IMR-90 (cell line): ENCODE data around the gene CYREN. TPM values are rescaled to one million over a fixed set of nuclear protein-coding genes. Genes with fewer than 3 reads are reported as not detected.

Experiments
- ATAC-seq: fragments of 200-7000 bp; cut with Tn5 transposase; 2 replicates; pipeline ENCODE4 v1.9.1; 2020; ENCODE audit warnings: low read depth, mild to moderate bottlenecking, moderate library complexity
- BruUV-seq: library from RNA; stranded (reverse); fragments of 400-500 nt; replicated peaks from 2 replicates; lab custom pipeline; 2021; lab: Mats Ljungman, UMichigan
- CTCF ChIA-PET: fragments of 300-600 bp; formaldehyde crosslinking; extraction: SDS; loops from one replicate; lab custom pipeline; 2021; ENCODE audit warnings: antibody characterized with exemption; lab: Yijun Ruan, JAX
- POLR2A ChIA-PET: fragments of 300-600 bp; sonication (Branson Sonifier 250); formaldehyde crosslinking; loops from one replicate; lab custom pipeline; 2022; ENCODE audit warnings: antibody characterized with exemption; ENCODE audit not compliant: unreplicated experiment; lab: Charles Lee
- DNase-seq: peaks from one replicate; pipeline ENCODE4 v3.0.0; 2013
- H2AFZ ChIP-seq: replicated peaks from 2 replicates; pipeline ENCODE3; 2013; ENCODE audit warnings: low read length, mild to moderate bottlenecking; ENCODE audit not compliant: poor library complexity
- H2AK5ac ChIP-seq: 2 replicates; pipeline ENCODE4 v1.6.1; 2013; ENCODE audit warnings: low read depth, low read length, inconsistent platforms
- H2AK9ac ChIP-seq: replicated peaks from 2 replicates; pipeline ENCODE3; 2013; ENCODE audit warnings: mild to moderate bottlenecking, low read depth, low read length, moderate library complexity; ENCODE audit not compliant: poor library complexity
- H2BK120ac ChIP-seq: 2 replicates; pipeline ENCODE4 v1.6.1; 2013; ENCODE audit warnings: low read depth, low read length, inconsistent platforms
- H2BK15ac ChIP-seq: 3 replicates; pipeline ENCODE4 v1.6.1; 2013; ENCODE audit warnings: low read depth, low read length, inconsistent platforms
- H2BK20ac ChIP-seq: 2 replicates; pipeline ENCODE4 v1.6.1; 2013; ENCODE audit warnings: low read depth, mild to moderate bottlenecking, inconsistent platforms, low read length, moderate library complexity
- H2BK5ac ChIP-seq: 2 replicates; pipeline ENCODE4 v1.6.1; 2013; ENCODE audit warnings: mild to moderate bottlenecking, low read depth, low read length, inconsistent platforms; ENCODE audit not compliant: poor library complexity, severe bottlenecking
- H3K14ac ChIP-seq: replicated peaks from 2 replicates; pipeline ENCODE4 v1.6.1; 2013; ENCODE audit warnings: low read depth, low read length, inconsistent platforms
- H3K18ac ChIP-seq: 2 replicates; pipeline ENCODE4 v1.6.1; 2013; ENCODE audit warnings: low read depth, low read length, control low read depth
- H3K23ac ChIP-seq: 2 replicates; pipeline ENCODE4 v1.6.1; 2013; ENCODE audit warnings: low read depth, low read length, inconsistent platforms
- H3K27ac ChIP-seq: 2 replicates; pipeline ENCODE4 v1.5.1; 2013; ENCODE audit warnings: mild to moderate bottlenecking, control low read depth, low read length; ENCODE audit not compliant: insufficient read depth
- H3K27me3 ChIP-seq: 2 replicates; pipeline ENCODE4 v1.6.1; 2013; ENCODE audit warnings: low read length; ENCODE audit not compliant: control insufficient read depth, insufficient read depth
- H3K36me3 ChIP-seq: 2 replicates; pipeline ENCODE4 v1.6.1; 2013; ENCODE audit warnings: low read length, mixed read lengths; ENCODE audit not compliant: control insufficient read depth, insufficient read depth
- H3K4ac ChIP-seq: 2 replicates; pipeline ENCODE4 v1.6.1; 2013; ENCODE audit warnings: low read depth, low read length, inconsistent platforms
- H3K4me1 ChIP-seq: 2 replicates; pipeline ENCODE4 v1.6.1; 2013; ENCODE audit warnings: low read length, mixed read lengths; ENCODE audit not compliant: control insufficient read depth, insufficient read depth
- H3K4me2 ChIP-seq: 2 replicates; pipeline ENCODE4 v1.6.1; 2013; ENCODE audit warnings: low read depth, mild to moderate bottlenecking, control low read depth, low read length, moderate library complexity
- H3K4me3 ChIP-seq: 2 replicates; pipeline ENCODE4 v1.5.1; 2013; ENCODE audit warnings: low read depth, mild to moderate bottlenecking, control low read depth, low read length, moderate library complexity; ENCODE audit not compliant: insufficient read depth
- H3K56ac ChIP-seq: 2 replicates; pipeline ENCODE4 v1.6.1; 2013; ENCODE audit warnings: low read length, inconsistent platforms; ENCODE audit not compliant: insufficient read depth; ENCODE audit errors: extremely low read depth
- H3K79me1 ChIP-seq, 2 experiments: 2 replicates each; pipeline ENCODE4 v1.6.1; 2013; ENCODE audit warnings: low read length in 2 of 2, inconsistent platforms in 1 of 2, low read depth in 1 of 2
- H3K9ac ChIP-seq: 2 replicates; pipeline ENCODE4 v1.6.1; 2013; ENCODE audit warnings: low read depth, low read length, control low read depth
- H3K9me1 ChIP-seq: 2 replicates; pipeline ENCODE4 v1.6.1; 2013; ENCODE audit warnings: low read length, inconsistent platforms; ENCODE audit not compliant: insufficient read depth
- H3K9me3 ChIP-seq: 2 replicates; pipeline ENCODE4 v1.6.1; 2013; ENCODE audit warnings: low read length; ENCODE audit not compliant: control insufficient read depth, insufficient read depth
- H4K20me1 ChIP-seq: 2 replicates; pipeline ENCODE4 v1.6.1; 2013; ENCODE audit warnings: low read length, inconsistent platforms; ENCODE audit not compliant: insufficient read depth
- H4K5ac ChIP-seq: 2 replicates; pipeline ENCODE4 v1.6.1; 2013; ENCODE audit warnings: mild to moderate bottlenecking, low read depth, low read length, control low read depth
- H4K8ac ChIP-seq, 2 experiments: 2 replicates each; pipeline ENCODE4 v1.6.1; 2013; ENCODE audit warnings: low read depth in 2 of 2, low read length in 2 of 2, control low read depth in 1 of 2, inconsistent platforms in 1 of 2
- H4K91ac ChIP-seq: 2 replicates; pipeline ENCODE4 v1.6.1; 2013; ENCODE audit warnings: low read depth, low read length, inconsistent platforms; ENCODE audit not compliant: insufficient read depth
- BHLHE40 ChIP-seq: fragments of 150-350 bp; IDR thresholded peaks from 2 replicates; pipeline ENCODE4 v1.6.1; 2016; ENCODE audit warnings: mild to moderate bottlenecking, low read depth, low read length
- CEBPB ChIP-seq: IDR thresholded peaks from 2 replicates; pipeline ENCODE4 v1.6.1; 2012; ENCODE audit warnings: low read depth, low read length, improper control_type of control experiment
- CHD1 ChIP-seq: IDR thresholded peaks from 2 replicates; pipeline ENCODE4 v1.6.1; 2012; ENCODE audit warnings: low read depth, low read length, improper control_type of control experiment
- ELK1 ChIP-seq: fragments of 150-350 bp; IDR thresholded peaks from 2 replicates; pipeline ENCODE4 v1.6.1; 2016; ENCODE audit warnings: low read depth, mild to moderate bottlenecking, low read length, moderate library complexity, borderline replicate concordance
- FOS ChIP-seq: fragments of 150-350 bp; IDR thresholded peaks from 2 replicates; pipeline ENCODE4 v1.6.1; 2016; ENCODE audit warnings: low read depth, low read length
- MAFK ChIP-seq: IDR thresholded peaks from 2 replicates; pipeline ENCODE4 v1.6.1; 2012; ENCODE audit warnings: low read depth, low read length, improper control_type of control experiment
- MAZ ChIP-seq: IDR thresholded peaks from 2 replicates; pipeline ENCODE4 v1.6.1; 2012; ENCODE audit warnings: low read depth, mild to moderate bottlenecking, low read length, improper control_type of control experiment, moderate library complexity, borderline replicate concordance
- MXI1 ChIP-seq: IDR thresholded peaks from 2 replicates; pipeline ENCODE4 v1.6.1; 2012; ENCODE audit warnings: low read depth, mild to moderate bottlenecking, low read length, moderate library complexity, borderline replicate concordance
- NFE2L2 ChIP-seq: fragments of 150-350 bp; IDR thresholded peaks from 2 replicates; pipeline ENCODE4 v1.6.1; 2016; ENCODE audit warnings: low read depth, mild to moderate bottlenecking, low read length
- POLR2A ChIP-seq: IDR thresholded peaks from 2 replicates; pipeline ENCODE4 v1.6.1; 2012; ENCODE audit warnings: mild to moderate bottlenecking, low read depth, low read length
- RCOR1 ChIP-seq: IDR thresholded peaks from 2 replicates; pipeline ENCODE4 v1.6.1; 2012; ENCODE audit warnings: mild to moderate bottlenecking, low read length, improper control_type of control experiment; ENCODE audit not compliant: insufficient replicate concordance
- RFX5 ChIP-seq: IDR thresholded peaks from 2 replicates; pipeline ENCODE4 v1.8.0; 2012; ENCODE audit warnings: low read depth, mild to moderate bottlenecking, low read length, moderate library complexity
- SMC3 ChIP-seq: fragments of 150-350 bp; IDR thresholded peaks from 2 replicates; pipeline ENCODE4 v1.6.1; 2016; ENCODE audit warnings: low read depth, mild to moderate bottlenecking, antibody characterized with exemption, low read length, moderate library complexity
- WGBS, 2 experiments: methylation state at CpG; one replicate each; pipeline versions ENCODE4 v1.1.5 to v1.1.7; 2013; ENCODE audit warnings: missing lambda C conversion rate in 2 of 2; ENCODE audit not compliant: insufficient read length in 1 of 2; ENCODE audit errors: extremely low coverage in 2 of 2; 5-methylcytosine and 5-hydroxymethylcytosine counted together
- dilution Hi-C: fragments of 300-500 bp; cut with HindIII; formaldehyde crosslinking; loops from one replicate; pipeline ENCODE4 v1.14.3; 2018; ENCODE audit warnings: low sequenced_read_pairs; ENCODE audit not compliant: unreplicated experiment
- in situ Hi-C: fragments of 300-500 bp; cut with MboI; formaldehyde crosslinking; loops from 3 replicates; pipeline ENCODE4 v1.14.3; 2019; ENCODE audit warnings: low sequenced_read_pairs, inconsistent platforms, mixed read lengths
- intact Hi-C: fragments of 100-400 bp; cut with micrococcal nuclease; formaldehyde crosslinking; loops from 2 replicates; pipeline ENCODE4 v1.10.0; 2022
- polyA plus RNA-seq, 3 experiments: library from polyadenylated mRNA; depleted of rRNA; stranded (reverse); fragments of >200 nt; gene quantifications; 2 replicates each; pipeline ENCODE4 v1.2.3, GENCODE V29; 2012; ENCODE audit warnings: low replicate concordance in 1 of 3
- total RNA-seq: library from RNA; depleted of rRNA; stranded (reverse); fragments of >200 nt; gene quantifications from 2 replicates; pipeline ENCODE4 v1.2.3, GENCODE V29; 2012
- TF ChIP-seq, protein P1 (sequence below): fragments of 150-350 bp; IDR thresholded peaks from 2 replicates; pipeline ENCODE4 v1.6.1; 2017; ENCODE audit warnings: mild to moderate bottlenecking, antibody characterized with exemption, low read length, low read depth
- TF ChIP-seq, protein P2 (sequence below): conservative IDR thresholded peaks from 2 replicates; pipeline ENCODE4 v1.5.1; 2012; ENCODE audit warnings: mild to moderate bottlenecking, low read depth, low read length, improper control_type of control experiment

Gene CYREN
- total and polyA plus RNA-seq, 2 of the 4 experiments (the other 2 are of a cell fraction) = 26.5 to 29.2 TPM

DNA sequence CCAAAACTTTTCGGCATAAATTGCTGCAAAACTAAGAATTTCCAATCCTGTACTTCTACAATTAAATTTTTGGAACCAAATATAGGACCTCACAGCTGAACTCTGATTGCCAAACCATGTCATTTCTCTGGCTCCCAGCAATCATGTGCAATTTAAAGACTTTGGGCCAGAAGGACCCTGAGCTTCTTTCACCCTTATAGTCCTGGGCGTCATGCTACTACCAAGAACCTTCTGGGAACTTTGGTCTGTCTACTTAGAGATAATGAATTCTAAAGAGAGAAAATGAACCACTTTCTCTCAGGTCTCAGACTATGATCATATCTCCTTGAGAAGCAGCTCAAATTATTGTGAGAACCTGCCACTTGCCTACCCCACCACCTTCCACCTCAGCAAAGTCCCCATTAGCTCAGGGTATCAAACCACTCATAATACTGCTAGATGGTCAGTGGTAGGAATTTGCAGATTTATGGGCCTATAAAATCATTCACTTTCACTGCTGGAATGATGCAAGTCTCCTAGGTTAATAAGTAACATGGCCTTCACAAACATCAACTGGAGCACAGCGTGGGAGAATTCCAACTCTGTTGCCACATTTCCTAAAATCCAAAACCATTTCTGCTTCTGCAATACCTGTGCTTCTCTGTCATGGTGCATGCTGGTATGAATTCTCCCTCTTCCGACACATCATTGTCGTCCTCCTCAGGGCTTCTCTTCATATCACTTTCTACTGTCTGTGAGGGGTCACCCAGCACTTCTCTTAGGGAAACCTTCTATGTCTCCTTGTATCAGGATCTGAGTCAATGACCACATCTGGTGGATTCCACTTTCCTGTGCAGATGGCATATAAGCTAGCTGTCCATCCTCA lies 47.4 kb upstream of the CYREN start:
- H4K8ac ChIP-seq = no peak overlapping the region
- no peak overlapping the region for H4K5ac ChIP-seq
- no peak overlapping the region for H2BK5ac ChIP-seq
- H3K4me3 ChIP-seq = no peak overlapping the region
- ChIA-PET POLR2A (no interaction called here), CTCF (no interaction called here)
- H2BK120ac ChIP-seq = no peak overlapping the region
- H3K14ac ChIP-seq = no peak overlapping the region
- no TSS peak for BruUV-seq
- no peak overlapping the region for H2AK9ac ChIP-seq
- no peak overlapping the region for H3K18ac ChIP-seq
- intact Hi-C loops = no loop called here
- no peak overlapping the region for H2BK20ac ChIP-seq
- in situ Hi-C loops = no loop called here
- no peaks in the 10 kb centered on the region for H3K4me1 ChIP-seq
- H3K79me1 ChIP-seq = no peaks in the 10 kb centered on the region
- ATAC-seq (no peak), DNase-seq (no peak)
- H3K9me3 ChIP-seq = no peaks in the 10 kb centered on the region
- no peak overlapping the region for H2AK5ac ChIP-seq
- no peaks in the 10 kb centered on the region for H3K36me3 ChIP-seq
- H3K27ac ChIP-seq = no peak overlapping the region
- no peak overlapping the region for H3K23ac ChIP-seq
- no peak overlapping the region for H3K9ac ChIP-seq
- H3K9me1 ChIP-seq = no peaks in the 10 kb centered on the region
- 60% methylated on average over 1 of the region's 5 CpGs; no CpG with 5 or more reads in 1 of the 2 experiments for WGBS, 2 experiments
- peaks cover 15% of the 10 kb centered on the region for H3K27me3 ChIP-seq
- H3K56ac ChIP-seq = no peak overlapping the region
- no peak overlapping the region for H2AFZ ChIP-seq
- no peaks in the 10 kb centered on the region for H4K20me1 ChIP-seq
- H4K91ac ChIP-seq = no peak overlapping the region
- no peak overlapping the region for H2BK15ac ChIP-seq
- H3K4ac ChIP-seq = no peak overlapping the region
- dilution Hi-C loops = no loop called here
- H3K4me2 ChIP-seq = no peak overlapping the region
- TF ChIP-seq RCOR1 (no peak), CEBPB (no peak), ELK1 (no peak), POLR2A (no peak), FOS (no peak), MAFK (no peak), SMC3 (no peak), MXI1 (no peak), NFE2L2 (no peak), BHLHE40 (no peak), RFX5 (no peak), MAZ (no peak), CHD1 (no peak)
- TF ChIP-seq, protein P1, sequence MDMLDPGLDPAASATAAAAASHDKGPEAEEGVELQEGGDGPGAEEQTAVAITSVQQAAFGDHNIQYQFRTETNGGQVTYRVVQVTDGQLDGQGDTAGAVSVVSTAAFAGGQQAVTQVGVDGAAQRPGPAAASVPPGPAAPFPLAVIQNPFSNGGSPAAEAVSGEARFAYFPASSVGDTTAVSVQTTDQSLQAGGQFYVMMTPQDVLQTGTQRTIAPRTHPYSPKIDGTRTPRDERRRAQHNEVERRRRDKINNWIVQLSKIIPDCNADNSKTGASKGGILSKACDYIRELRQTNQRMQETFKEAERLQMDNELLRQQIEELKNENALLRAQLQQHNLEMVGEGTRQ = no peak
- TF ChIP-seq, protein P2, sequence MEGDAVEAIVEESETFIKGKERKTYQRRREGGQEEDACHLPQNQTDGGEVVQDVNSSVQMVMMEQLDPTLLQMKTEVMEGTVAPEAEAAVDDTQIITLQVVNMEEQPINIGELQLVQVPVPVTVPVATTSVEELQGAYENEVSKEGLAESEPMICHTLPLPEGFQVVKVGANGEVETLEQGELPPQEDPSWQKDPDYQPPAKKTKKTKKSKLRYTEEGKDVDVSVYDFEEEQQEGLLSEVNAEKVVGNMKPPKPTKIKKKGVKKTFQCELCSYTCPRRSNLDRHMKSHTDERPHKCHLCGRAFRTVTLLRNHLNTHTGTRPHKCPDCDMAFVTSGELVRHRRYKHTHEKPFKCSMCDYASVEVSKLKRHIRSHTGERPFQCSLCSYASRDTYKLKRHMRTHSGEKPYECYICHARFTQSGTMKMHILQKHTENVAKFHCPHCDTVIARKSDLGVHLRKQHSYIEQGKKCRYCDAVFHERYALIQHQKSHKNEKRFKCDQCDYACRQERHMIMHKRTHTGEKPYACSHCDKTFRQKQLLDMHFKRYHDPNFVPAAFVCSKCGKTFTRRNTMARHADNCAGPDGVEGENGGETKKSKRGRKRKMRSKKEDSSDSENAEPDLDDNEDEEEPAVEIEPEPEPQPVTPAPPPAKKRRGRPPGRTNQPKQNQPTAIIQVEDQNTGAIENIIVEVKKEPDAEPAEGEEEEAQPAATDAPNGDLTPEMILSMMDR = no peak
